Activated CD8-positive, alpha-beta memory T cell treated with anti-CD3 and anti-CD28 coated beads for 1 hour (primary cell): ENCODE measurements around the gene USP3.

Source experiments
- DNase-seq, 2 donors: peaks; one replicate each; pipeline ENCODE4 v3.0.0-alpha.2; 2020; ENCODE audit warnings: low read depth in 1 of 2; ENCODE audit errors: extremely low read depth in 1 of 2

The USP3 gene

GRCh38 chr15:63495780-63496488 lies 8.5 kb upstream of the USP3 start:
- DNase-seq = no peak

DNA sequence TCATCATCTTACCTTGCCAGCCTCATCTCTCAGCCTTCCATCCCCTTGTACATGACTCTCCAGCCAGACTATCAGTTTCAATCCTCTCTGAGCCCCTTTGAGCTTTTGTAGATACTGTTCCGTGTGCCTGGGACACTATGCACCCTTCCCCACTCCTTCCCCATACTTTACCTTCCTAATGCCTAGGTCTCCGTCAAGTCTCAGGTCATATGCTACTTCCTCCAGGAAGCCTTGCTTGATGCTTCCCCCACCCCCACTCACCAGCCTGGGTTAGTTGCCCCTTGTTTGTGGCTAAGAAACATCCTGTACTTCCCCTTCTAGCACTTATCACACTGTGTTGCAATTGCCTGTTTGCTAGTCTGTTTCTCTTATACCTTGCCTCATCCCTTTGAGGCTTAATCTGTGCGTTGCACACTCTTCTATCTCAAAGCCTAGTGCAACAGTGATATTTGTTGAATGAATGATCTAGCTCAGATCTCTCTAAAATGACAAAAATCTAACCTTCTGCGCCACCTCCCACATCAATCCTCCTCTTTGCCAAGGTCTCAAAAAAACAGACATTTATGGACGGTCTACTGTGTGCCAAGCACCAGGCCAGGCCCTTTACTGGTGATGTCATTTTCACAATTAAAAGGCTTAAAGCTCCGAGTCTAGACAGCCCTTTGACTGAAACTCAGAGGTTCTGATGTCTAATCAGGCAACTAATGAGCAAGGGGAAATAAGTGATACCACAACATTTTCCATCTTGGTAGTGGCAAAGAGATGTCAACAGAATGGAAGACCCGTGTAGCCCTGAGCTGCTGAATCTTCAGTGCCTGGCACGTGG lies 6.5 kb upstream of the USP3 start:
- DNase-seq = peak in 1 of 2 donors; percentile 42

DNA sequence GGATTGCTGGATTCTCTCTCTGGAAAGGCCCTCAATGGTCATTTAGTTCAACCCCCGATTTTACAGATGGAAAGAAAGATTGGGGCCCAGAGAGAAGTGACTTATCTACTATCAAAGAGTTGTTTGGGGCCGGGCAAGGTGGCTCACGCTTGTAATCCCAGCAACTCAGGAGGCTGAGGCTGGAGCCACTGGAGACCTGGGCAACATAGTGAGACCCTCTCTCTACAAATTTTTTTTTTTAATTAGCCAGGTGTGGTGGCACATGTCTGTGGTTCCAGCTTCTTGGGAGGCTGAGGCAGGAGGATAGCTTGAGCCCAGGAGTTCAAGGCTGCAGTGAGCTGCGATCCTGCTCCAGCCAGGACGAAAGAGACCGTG lies 5.2 kb upstream of the USP3 start:
- DNase-seq = no peak

- DNase-seq = no peak
Observed at GRCh38 chr15:63499611-63500010, 4.8 kb upstream of the USP3 start.

GRCh38 chr15:63500265-63501250 lies 3.8 kb upstream of the USP3 start:
- no peak for DNase-seq

DNA sequence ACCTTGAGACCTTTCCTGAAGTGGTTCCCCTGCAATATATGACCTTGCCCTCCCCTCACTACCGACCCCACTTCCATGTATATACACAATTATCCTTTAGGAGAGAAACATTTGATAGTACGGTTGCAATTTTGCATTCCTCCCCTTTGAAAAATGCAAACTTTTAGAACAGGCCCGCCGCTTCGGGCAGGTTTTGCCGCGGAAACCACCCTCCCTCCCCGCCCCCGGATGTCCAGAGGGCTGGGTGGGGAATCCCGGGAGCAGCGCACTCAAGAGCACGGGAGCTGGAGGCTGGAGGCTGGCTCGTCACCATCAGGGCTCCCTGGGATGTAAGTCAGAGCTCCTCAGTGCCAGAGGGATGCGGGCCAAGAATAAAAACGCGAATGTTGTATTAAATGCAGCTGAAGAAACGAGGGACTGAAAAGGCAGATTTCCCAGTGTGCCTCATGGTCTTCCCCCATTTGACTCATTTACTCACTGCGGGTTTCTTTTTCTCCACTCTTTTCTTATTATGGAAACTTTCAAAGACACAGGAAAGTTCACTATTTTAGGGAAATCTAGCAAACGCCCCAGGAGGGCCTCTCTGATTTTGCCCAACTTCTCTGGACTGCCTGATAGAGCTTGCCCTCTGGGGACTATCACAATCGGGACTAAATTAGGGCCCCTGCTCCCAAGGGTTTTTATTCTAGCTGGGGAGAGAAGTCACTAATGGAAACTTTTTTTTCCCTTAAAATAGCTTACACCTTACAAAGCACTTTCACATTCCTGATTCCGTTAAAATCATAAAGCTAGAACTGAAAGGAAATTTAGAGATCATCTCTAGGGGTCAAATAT lies 2.9 kb upstream of the USP3 start:
- no peak for DNase-seq

DNA sequence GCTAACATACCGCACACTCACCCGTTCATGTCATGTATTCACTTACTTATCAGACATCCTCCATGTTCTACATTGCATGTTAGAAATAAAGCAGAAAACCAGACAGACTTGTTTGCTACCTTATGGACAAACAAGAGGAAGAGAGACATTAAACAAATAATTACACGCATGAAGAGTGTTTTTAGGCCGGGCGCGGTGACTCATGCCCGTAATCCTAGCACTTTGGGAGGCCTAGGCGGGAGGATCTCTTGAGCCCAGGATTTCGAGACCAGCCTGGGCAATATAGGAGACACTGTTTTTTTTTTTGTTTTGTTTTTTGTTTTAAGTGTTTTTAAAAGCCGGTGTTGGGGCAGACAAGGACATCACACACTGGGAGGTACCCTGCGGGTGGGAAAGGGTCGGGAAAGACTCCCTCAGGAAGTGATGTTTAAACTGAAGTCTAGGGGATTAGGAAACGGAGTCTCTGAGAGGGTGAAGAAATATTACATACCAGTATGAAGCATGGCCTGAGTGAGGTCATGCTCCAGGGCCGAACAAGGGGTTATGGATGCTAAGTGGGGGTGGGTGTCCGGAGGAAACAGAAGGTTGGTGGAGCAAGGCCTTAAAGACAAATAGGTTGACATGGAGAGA lies 2.1 kb upstream of the USP3 start:
- no peak for DNase-seq

- DNase-seq = peak; percentile 48 to 50
Observed at GRCh38 chr15:63502843-63503738, 1.3 kb upstream of the USP3 start.

- peak; percentile 71 to 80 for DNase-seq
Observed at GRCh38 chr15:63503739-63504246, 600 bp upstream of the USP3 start.

- DNase-seq = no peak
Observed at GRCh38 chr15:63504979-63505841, 817 bp downstream of the USP3 start.

- DNase-seq = no peak
Observed at GRCh38 chr15:63505842-63506222, 1.4 kb downstream of the USP3 start.

DNA sequence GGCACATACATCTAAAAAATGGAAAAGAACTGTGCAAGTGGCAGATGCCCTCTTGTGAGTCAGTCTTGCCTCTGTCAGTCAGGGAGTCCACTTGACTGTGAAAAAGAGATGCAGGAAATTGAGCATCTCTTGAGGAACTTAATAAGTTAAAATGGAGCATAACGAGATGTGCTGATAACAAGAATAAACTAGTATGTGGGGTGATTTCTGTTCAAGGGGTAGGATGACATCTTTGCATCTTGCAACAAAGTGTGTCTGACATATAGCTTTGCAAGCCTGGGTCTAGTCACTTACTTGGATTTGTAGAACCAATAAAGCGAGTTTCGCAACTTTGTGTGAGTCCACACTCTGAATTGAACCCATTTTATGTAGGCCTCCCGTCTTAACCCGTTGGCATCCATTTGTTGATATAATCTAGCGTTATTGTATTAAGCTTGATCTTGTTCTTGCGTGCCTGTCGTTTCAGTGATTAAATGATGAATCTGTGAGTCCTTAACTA lies 2.2 kb downstream of the USP3 start:
- no peak for DNase-seq

DNA sequence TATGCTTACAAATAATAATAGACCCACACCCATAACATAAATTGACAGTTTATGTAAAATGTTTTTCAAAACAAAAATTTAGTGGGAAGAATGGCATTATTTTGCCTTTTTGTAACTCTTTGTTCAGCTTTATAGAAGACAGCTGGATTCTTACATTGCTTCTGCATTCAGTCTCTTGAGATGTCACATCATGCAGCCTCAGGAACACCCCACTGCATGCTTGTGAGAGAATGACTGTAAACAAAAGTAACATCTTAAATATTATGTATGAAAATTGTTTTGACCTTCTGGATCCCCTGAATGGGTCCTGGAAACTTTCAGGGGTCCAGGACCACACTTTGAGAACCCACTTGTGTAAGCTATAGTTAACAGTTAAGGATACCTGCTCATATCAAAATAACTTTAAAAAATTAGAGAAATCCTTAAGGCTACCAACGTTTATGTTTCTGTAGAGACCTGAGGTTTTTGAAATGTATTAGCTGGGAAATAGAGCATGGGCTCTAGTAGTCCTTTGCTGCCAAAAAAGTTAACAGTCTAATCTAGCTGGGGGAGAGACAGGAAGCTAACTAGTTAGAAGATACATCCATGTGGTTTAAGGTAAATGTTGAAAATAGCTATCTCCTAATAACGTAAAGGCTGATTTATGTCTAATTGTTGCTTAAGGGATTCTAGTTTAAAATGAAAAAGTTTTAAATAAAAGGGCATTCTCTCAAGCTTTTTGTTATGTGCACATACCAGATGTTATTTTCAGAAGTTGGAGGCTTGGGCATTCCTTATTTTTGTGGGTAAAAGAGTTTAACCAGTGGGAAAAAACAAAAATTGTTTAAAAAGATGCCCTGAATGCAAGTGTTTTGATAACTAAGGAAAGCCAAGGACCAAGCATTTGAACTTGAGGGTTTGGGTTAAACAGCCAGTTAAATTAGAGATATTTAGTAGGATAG lies 3.8 kb downstream of the USP3 start:
- no peak for DNase-seq

GRCh38 chr15:63509056-63509954 lies 4.9 kb downstream of the USP3 start:
- DNase-seq = no peak
